ENCODE data around the gene TBC1D8B. TPM values are rescaled to one million over a fixed set of nuclear protein-coding genes. Genes with fewer than 3 reads are reported as not detected.

TBC1D8B gene
- total RNA-seq, 2 experiments from 2014 or later = 0.22 TPM

GRCh38 chrX:106917830-106918500 lies 115.5 kb downstream of the TBC1D8B start:
- H3K36me3 Mint-ChIP-seq (ENCODE audit: low read depth) = no peaks in the 10 kb centered on the region
- Histone ChIP-seq H3K27me3 (ENCODE audit: control insufficient read depth in 1 of 2, insufficient read depth in 2 of 2, low read length in 2 of 2) (no peaks in the 10 kb centered on the region), H3K4me1 (ENCODE audit: insufficient read depth, low read length) (peaks cover 17% of the 10 kb centered on the region), H3K36me3 (ENCODE audit: insufficient read depth, low read length) (no peaks in the 10 kb centered on the region), H3K9me3 (ENCODE audit: control insufficient read depth in 1 of 2, insufficient read depth in 1 of 2, low read length in 2 of 2) (no peaks in the 10 kb centered on the region), H3K27ac (ENCODE audit: low read depth in 1 of 2, low read length in 2 of 2) (no peak overlapping the region), H3K4me3 (ENCODE audit: low read length) (no peak overlapping the region)
- ChIA-PET CTCF (interaction anchor here (1.3 kb wide), 1 partner anchor 24 kb away, joined by 3 read pairs; no protein-coding TSS in a partner anchor), POLR2A (no interaction called here)
- no peaks in the 10 kb centered on the region for H3K9me3 Mint-ChIP-seq
- intact Hi-C loops (cut with DNase I, micrococcal nuclease) = no loop called here
- TF ChIP-seq CTCF (IDR thresholded peaks at IDR 0.05) = no peak
- H3K27me3 Mint-ChIP-seq = no peaks in the 10 kb centered on the region
- H3K4me3 Mint-ChIP-seq = peak overlapping the region; percentile 40
- DNase-seq (peak in 8 of 14 experiments; percentile 6 to 69 (median 26)), ATAC-seq (ENCODE audit: poor library complexity) (peak; percentile 86)
- H3K27ac Mint-ChIP-seq = peak overlapping the region; percentile 19
- H3K4me1 Mint-ChIP-seq (ENCODE audit: low read depth) = peaks cover 26% of the 10 kb centered on the region

GRCh38 chrX:106919932-106920452 lies 117.5 kb downstream of the TBC1D8B start, which contains the start of gene CLDN2:
TSS of gene CLDN2 (plus strand) at chrX:106920402. CDS start at chrX:106928229, 7,827 bp downstream.
- intact Hi-C loops (cut with DNase I, micrococcal nuclease) = no loop called here
- ATAC-seq (ENCODE audit: poor library complexity) = no peak
- peaks cover 26% of the 10 kb centered on the region for H3K4me1 Mint-ChIP-seq (ENCODE audit: low read depth)
- no peak for TF ChIP-seq CTCF (IDR thresholded peaks at IDR 0.05)
- Histone ChIP-seq H3K4me1 (ENCODE audit: insufficient read depth, low read length) (peaks cover 17% of the 10 kb centered on the region), H3K27ac (ENCODE audit: low read depth in 1 of 2, low read length in 2 of 2) (no peak within 1 kb of the TSS), H3K36me3 (ENCODE audit: insufficient read depth, low read length) (no peaks in the 10 kb centered on the region), H3K27me3 (ENCODE audit: control insufficient read depth in 1 of 2, insufficient read depth in 2 of 2, low read length in 2 of 2) (no peaks in the 10 kb centered on the region), H3K9me3 (ENCODE audit: control insufficient read depth in 1 of 2, insufficient read depth in 1 of 2, low read length in 2 of 2) (no peaks in the 10 kb centered on the region), H3K4me3 (ENCODE audit: low read length) (no peak within 1 kb of the TSS)
- H3K36me3 Mint-ChIP-seq (ENCODE audit: low read depth) = no peaks in the 10 kb centered on the region
- H3K4me3 Mint-ChIP-seq = no peak within 1 kb of the TSS
- H3K9me3 Mint-ChIP-seq = no peaks in the 10 kb centered on the region
- ChIA-PET POLR2A (interaction anchor here (0.6 kb wide), 1 partner anchor 68 kb away, joined by 3 read pairs; no protein-coding TSS in a partner anchor), CTCF (no interaction called here)
- no peaks in the 10 kb centered on the region for H3K27me3 Mint-ChIP-seq
- H3K27ac Mint-ChIP-seq = no peak within 1 kb of the TSS
- DNase-seq = no peak

- ChIA-PET POLR2A (no interaction called here), CTCF (no interaction called here)
- no peaks in the 10 kb centered on the region for H3K9me3 Mint-ChIP-seq
- ATAC-seq (ENCODE audit: poor library complexity) (no peak), DNase-seq (no peak)
- H3K4me3 Mint-ChIP-seq = no peak overlapping the region
- no peaks in the 10 kb centered on the region for H3K27me3 Mint-ChIP-seq
- no peak overlapping the region for H3K27ac Mint-ChIP-seq
- H3K36me3 ChIP-seq (ENCODE audit: insufficient read depth, low read length) = no peaks in the 10 kb centered on the region
- H3K27me3 ChIP-seq (ENCODE audit: control insufficient read depth in 1 of 2, insufficient read depth in 2 of 2, low read length in 2 of 2) = no peaks in the 10 kb centered on the region
- H3K4me1 ChIP-seq (ENCODE audit: insufficient read depth, low read length) = peaks cover 17% of the 10 kb centered on the region
- no peaks in the 10 kb centered on the region for H3K36me3 Mint-ChIP-seq (ENCODE audit: low read depth)
- no peak overlapping the region for H3K4me3 ChIP-seq (ENCODE audit: low read length)
- H3K27ac ChIP-seq (ENCODE audit: low read depth in 1 of 2, low read length in 2 of 2) = no peak overlapping the region
- peaks cover 21% of the 10 kb centered on the region for H3K4me1 Mint-ChIP-seq (ENCODE audit: low read depth)
- no peak for TF ChIP-seq CTCF (IDR thresholded peaks at IDR 0.05)
- intact Hi-C loops (cut with DNase I, micrococcal nuclease) = no loop called here
- no peaks in the 10 kb centered on the region for H3K9me3 ChIP-seq (ENCODE audit: control insufficient read depth in 1 of 2, insufficient read depth in 1 of 2, low read length in 2 of 2)
Observed at GRCh38 chrX:106921637-106922036, 119.2 kb downstream of the TBC1D8B start.

Other genes with a start within 250 kb of the TBC1D8B start
- 1 to 10 TPM; 8.1 to 9.4 TPM for gene RADX, start 190.7 kb upstream of the TBC1D8B start, total RNA-seq
- not detected for gene RNF128, start 76.0 kb upstream of the TBC1D8B start, total RNA-seq
- gene RIPPLY1, start 100.7 kb downstream of the TBC1D8B start, total RNA-seq = not detected
- gene CLDN2, start 117.7 kb downstream of the TBC1D8B start, total RNA-seq = not detected
- 10 to 100 TPM; 12.5 to 12.9 TPM for gene MORC4, start 197.5 kb downstream of the TBC1D8B start, total RNA-seq

Measured in CD4-positive, alpha-beta T cell (primary cell).